GM12801 (cell line): ENCODE data around the gene ZCCHC24.

Source experiments
- CTCF ChIP-seq: IDR thresholded peaks from one replicate; pipeline ENCODE4 v1.5.1; 2011; ENCODE audit warnings: control low read depth; ENCODE audit not compliant: insufficient read length; ENCODE audit errors: extremely low read depth

ZCCHC24 gene

DNA sequence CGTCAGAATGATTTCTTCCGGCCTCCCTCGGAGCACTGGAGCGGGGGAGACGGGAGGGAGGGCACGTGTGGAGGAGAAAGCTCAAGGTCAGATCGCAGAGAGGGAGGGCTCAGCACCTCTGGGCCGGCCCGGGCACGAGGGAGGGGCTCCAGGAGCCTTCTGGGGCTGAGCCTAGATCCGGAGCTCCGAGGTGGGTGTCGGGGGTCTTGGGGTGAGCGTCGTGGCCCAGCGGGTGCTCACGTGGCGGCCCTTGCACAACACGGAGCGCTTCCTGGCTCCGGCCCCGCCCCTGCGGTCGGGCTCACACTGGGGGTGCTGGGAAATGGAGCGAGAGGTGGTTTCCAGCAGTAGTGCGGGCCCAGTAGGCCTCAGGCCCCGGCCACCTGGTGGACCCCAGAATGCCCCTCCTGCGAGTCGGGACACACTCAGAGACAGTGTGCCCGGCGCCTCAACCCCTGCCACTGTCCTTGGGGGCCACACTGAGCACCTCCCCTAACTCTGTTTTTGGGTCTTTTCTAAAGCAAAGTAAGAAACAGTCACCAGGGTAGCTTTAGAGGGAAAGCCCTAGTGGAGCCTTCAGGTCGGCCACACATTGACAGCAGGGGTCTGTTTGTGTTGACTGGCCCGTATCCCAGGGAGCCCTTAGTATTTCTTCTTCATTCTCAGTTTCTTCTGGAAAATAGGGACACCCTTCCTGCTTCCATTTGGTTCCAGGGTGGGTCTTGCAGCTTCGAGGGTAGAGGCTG, 97.4 kb downstream of the ZCCHC24 start:
- no peak for TF ChIP-seq CTCF

- TF ChIP-seq CTCF: no peak
These were observed 98.1 kb downstream of the ZCCHC24 start, which contains the start of gene PPIF for GRCh38 chr10:79347226-79347893. TSS of gene PPIF (plus strand) at chr10:79347469. CDS start at chr10:79347549, 80 bp downstream.

DNA sequence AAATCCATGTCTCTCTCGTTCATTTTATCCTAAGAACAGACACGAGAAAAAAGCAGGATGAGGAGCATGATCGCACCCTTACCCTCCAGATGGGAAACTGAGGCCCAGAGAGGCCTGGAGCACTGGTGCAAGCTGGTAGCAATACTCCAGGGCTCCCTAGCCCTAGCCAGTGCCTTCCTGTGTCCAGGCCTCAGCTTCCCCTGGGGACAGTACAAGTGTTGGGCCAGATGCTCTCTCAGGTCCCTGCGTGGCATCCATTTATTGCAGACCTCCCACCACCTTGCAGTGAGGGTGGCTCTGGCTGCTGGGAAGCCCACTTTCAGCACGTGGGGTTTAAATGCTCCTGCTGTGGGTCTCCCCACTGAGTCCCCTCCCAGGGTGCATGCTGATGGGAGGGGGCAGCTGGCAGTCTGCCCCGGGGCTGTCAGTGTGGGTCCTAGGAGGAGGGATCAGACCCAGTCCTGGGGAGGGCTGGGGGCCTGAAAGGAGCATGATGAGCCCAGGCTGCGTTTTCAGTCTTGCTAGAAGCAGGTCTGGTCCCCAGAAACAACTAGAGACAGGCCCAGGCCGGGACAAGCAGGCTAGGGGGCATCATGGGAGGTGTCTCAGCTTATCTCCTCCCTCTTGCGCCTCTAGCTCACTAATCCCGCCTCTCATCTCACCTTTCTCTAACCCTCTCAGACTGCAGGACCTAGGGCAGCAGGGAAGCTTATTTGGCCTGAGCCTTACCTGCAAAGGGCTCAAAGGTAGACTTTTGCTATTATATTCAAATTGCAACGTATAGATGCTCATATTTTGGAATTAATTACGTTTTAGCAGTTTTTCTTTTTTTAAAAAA, 98.8 kb downstream of the ZCCHC24 start:
- TF ChIP-seq CTCF: no peak

GRCh38 chr10:79346012-79346340, 99.4 kb downstream of the ZCCHC24 start:
- no peak for TF ChIP-seq CTCF

- TF ChIP-seq CTCF: no peak
These were observed 100.0 kb downstream of the ZCCHC24 start for GRCh38 chr10:79345241-79346011.

DNA sequence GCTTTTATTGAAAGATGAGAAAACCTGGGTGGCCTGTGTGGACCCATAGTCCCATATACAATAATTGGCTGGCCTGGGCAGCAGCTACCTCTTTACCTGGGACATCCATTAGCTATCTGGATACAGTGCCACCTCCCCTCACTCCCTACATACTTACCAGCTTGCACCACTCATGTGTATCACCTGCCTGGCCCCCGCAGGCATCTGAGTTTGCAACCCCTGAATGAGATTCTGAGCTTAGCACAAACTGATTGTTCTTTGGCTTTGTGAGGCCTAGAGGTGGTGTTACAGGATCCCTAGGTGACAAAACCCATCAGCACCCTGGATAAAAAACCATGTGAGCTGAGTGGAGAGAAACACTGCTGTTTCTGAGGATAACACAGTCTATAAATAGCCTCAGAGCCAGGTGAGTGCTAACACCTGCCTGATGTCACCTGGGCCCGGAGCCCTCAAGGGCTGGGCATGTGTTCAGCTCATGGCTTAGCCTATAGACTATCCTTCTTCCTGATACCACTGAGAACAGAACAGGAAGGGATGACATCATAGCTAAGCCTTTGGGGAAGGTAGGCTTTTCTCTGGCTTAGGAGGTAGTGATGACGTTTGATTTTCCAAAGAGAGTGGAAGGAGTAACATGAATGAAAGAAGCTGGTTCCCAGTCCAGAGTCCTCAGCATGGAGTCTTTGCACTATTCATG, 100.8 kb downstream of the ZCCHC24 start:
- no peak for TF ChIP-seq CTCF
